COR-L47 (cell line): ENCODE results near the gene ATP6V1G3.
"Not testable (repeated sequence)": the region's sequence is repeated elsewhere in the genome, so short reads cannot be mapped to it uniquely, and the experiment has no call there.

Experiments
- DNase-seq: peaks from one replicate; lab custom pipeline; 2025; lab: John Stamatoyannopoulos, UW

Gene ATP6V1G3

GRCh38 chr1:198496216-198497143 lies 44.0 kb downstream of the ATP6V1G3 start:
- DNase-seq: no peak

- no peak for DNase-seq
Observed at GRCh38 chr1:198495631-198496030, 44.8 kb downstream of the ATP6V1G3 start.

- DNase-seq: no peak
Observed at GRCh38 chr1:198494658-198495103, 45.8 kb downstream of the ATP6V1G3 start.

GRCh38 chr1:198494139-198494538 lies 46.3 kb downstream of the ATP6V1G3 start:
- DNase-seq: no peak

GRCh38 chr1:198493329-198493728 lies 47.2 kb downstream of the ATP6V1G3 start:
- no peak for DNase-seq

DNA sequence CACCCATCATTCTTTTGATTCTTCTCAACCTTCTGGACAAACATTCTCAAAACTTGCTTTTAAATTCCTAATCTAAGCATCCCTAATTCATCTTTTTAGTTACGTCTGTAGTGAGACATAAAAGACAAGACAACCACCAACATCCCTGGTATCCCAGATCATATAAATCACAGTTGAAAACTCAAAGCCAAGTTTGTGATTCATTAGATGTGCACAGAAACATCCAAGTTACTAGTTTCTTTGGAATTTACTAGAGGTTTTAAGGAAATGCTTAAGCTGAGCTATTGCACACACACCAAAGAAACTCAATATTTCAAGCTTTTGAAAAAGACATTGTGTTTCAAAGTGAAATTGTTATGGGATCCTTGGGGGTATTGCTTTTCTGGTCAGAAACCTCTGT lies 47.6 kb downstream of the ATP6V1G3 start:
- no peak for DNase-seq

DNA sequence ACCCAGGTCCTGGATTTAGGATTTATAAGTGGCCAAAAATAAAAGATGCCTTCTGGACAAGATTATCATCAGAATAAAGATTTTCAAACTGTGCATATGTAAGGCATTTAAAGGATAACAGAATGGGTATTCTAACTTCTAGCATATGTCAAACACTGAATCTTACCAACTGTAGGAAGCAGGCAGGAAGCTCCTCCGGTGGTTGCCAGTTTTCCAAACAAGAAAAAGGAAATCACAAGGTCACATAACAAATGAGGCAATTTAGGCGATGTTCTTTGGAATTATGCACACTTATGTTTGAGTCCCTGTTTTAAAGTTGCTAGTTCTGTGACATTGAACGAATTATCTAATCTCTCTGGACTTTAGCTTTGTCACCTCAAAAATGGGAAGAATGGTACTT lies 48.9 kb downstream of the ATP6V1G3 start:
- DNase-seq: no peak

DNA sequence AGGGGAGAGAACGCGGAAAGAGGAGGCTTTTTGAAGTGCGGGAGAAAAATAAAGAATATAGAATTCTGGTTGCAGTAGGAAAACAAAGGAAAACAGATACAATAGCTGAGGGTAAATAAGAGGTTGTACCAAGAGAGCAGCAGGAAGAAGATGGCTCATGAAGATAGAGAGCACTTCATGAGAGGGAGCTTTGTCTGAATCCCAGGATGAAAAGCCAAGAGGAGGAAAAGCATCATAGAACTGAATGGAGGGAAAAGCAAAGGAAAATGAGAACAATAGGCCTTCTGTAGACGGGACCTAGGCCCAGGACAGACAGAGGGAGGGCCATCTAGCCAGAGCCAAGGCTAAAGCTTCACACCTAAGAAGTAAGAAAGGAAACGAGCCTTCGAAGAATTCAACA lies 49.5 kb downstream of the ATP6V1G3 start:
- DNase-seq: no peak

- no peak for DNase-seq
Observed at GRCh38 chr1:198490224-198490623, 50.3 kb downstream of the ATP6V1G3 start.

- DNase-seq: no peak
Observed at GRCh38 chr1:198486903-198487302, 53.6 kb downstream of the ATP6V1G3 start.

DNA sequence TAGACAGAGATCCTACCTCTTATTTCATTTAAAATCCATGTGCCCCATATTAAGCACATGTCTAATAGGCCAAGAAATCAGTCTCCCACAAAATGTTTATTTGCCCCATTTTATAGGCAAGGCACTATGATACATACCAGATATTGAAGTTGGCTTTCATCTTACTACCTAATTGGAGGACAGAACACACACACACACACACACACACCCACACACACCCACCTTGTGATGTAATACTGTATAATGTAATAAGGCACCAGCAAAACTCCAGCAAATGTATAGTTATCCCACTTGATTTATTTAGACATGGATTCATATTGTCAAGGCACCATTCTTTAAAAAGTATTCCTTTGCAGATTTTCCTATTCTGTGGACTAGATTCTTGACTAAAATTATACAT lies 56.8 kb downstream of the ATP6V1G3 start:
- no peak for DNase-seq

DNA sequence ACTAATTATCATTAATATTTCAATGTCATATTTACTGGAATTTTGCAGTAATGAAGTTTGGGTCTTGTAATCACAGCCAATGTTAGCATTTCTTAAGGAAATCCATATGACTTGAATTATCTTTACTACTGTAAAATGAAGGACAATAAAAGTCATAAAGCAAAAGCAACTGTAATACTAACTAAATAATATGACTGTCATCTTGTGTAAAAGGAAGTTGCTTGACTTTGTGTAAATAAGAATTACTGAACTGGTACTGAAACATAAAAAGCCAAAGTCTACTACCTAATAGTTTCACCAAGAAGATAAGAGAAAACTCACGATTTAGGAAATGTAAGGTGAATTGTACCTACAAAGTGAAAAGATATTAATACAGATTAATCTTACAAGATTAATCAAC lies 57.5 kb downstream of the ATP6V1G3 start:
- DNase-seq: no peak

- DNase-seq: no peak
Observed at GRCh38 chr1:198481661-198482060, 58.8 kb downstream of the ATP6V1G3 start.

- DNase-seq: no peak
Observed at GRCh38 chr1:198480876-198481275, 59.6 kb downstream of the ATP6V1G3 start.

- not testable (repeated sequence) for DNase-seq
Observed at GRCh38 chr1:198477354-198477753, 63.1 kb downstream of the ATP6V1G3 start.
